Trophoblast cell (in vitro differentiated cells and primary cell): ENCODE data around the gene DDX3X.
"Not testable (repeated sequence)": the region's sequence is repeated elsewhere in the genome, so short reads cannot be mapped to it uniquely, and the experiment has no call there.

Experiments
- DNase-seq, 2 donors: peaks; one replicate each; pipeline ENCODE4 v3.0.0-alpha.2; 2016
- H2AFZ ChIP-seq: 2 replicates; pipeline ENCODE4 v1.6.1; 2013; ENCODE audit warnings: low read length, moderate library complexity, mild to moderate bottlenecking; ENCODE audit not compliant: insufficient read depth, poor library complexity
- H2AK5ac ChIP-seq: 2 replicates; pipeline ENCODE4 v1.6.1; 2013; ENCODE audit warnings: mild to moderate bottlenecking, low read length
- H2BK120ac ChIP-seq: 2 replicates; pipeline ENCODE4 v1.6.1; 2013; ENCODE audit warnings: low read length, mild to moderate bottlenecking, moderate library complexity; ENCODE audit not compliant: insufficient read depth, poor library complexity
- H2BK12ac ChIP-seq: 2 replicates; pipeline ENCODE4 v1.6.1; 2013; ENCODE audit warnings: mild to moderate bottlenecking, low read length, moderate library complexity
- H2BK5ac ChIP-seq: 2 replicates; pipeline ENCODE4 v1.6.1; 2013; ENCODE audit warnings: low read length, low read depth, moderate library complexity, mild to moderate bottlenecking; ENCODE audit not compliant: poor library complexity
- H3K14ac ChIP-seq: 2 replicates; pipeline ENCODE4 v1.6.1; 2013; ENCODE audit warnings: mild to moderate bottlenecking, low read length
- H3K18ac ChIP-seq: 2 replicates; pipeline ENCODE4 v1.6.1; 2013; ENCODE audit warnings: mild to moderate bottlenecking, low read length
- H3K23ac ChIP-seq: 2 replicates; pipeline ENCODE4 v1.6.1; 2013; ENCODE audit warnings: low read length
- H3K27ac ChIP-seq: 2 replicates; pipeline ENCODE4 v1.5.1; 2013; ENCODE audit warnings: low read depth, mild to moderate bottlenecking, inconsistent platforms, low read length, moderate library complexity
- H3K27me3 ChIP-seq: 2 replicates; pipeline ENCODE4 v1.6.1; 2013; ENCODE audit warnings: inconsistent platforms, mild to moderate bottlenecking, low read length, moderate library complexity; ENCODE audit not compliant: insufficient read depth
- H3K36me3 ChIP-seq, 2 experiments: 1 replicate in 1 of 2; 2 replicates in 1 of 2; pipeline ENCODE4 v1.6.1; 2013; ENCODE audit warnings: low read length in 2 of 2, mild to moderate bottlenecking in 2 of 2, moderate library complexity in 1 of 2; ENCODE audit not compliant: insufficient read depth in 2 of 2, control insufficient read depth in 1 of 2
- H3K4ac ChIP-seq: 2 replicates; pipeline ENCODE4 v1.6.1; 2013; ENCODE audit warnings: low read depth, mild to moderate bottlenecking, low read length, moderate library complexity
- H3K4me1 ChIP-seq, 2 experiments: 1 replicate in 1 of 2; 2 replicates in 1 of 2; pipeline ENCODE4 v1.6.1; 2013; ENCODE audit warnings: low read length in 2 of 2, mild to moderate bottlenecking in 2 of 2, moderate library complexity in 1 of 2; ENCODE audit not compliant: insufficient read depth in 2 of 2, control insufficient read depth in 1 of 2
- H3K4me2 ChIP-seq: 2 replicates; pipeline ENCODE4 v1.6.1; 2013; ENCODE audit warnings: inconsistent platforms, mild to moderate bottlenecking, low read length, moderate library complexity
- H3K4me3 ChIP-seq: 2 replicates; pipeline ENCODE4 v1.5.1; 2013; ENCODE audit warnings: mild to moderate bottlenecking, low read depth, low read length, inconsistent platforms
- H3K79me1 ChIP-seq: one replicate; pipeline ENCODE4 v1.6.1; 2013; ENCODE audit warnings: low read length
- H3K79me2 ChIP-seq: 2 replicates; pipeline ENCODE4 v1.6.1; 2013; ENCODE audit warnings: low read length, mild to moderate bottlenecking; ENCODE audit not compliant: control insufficient read depth, insufficient read depth, poor library complexity
- H3K9ac ChIP-seq: 2 replicates; pipeline ENCODE4 v1.6.1; 2013; ENCODE audit warnings: mild to moderate bottlenecking, low read length
- H3K9me3 ChIP-seq: 2 replicates; pipeline ENCODE4 v1.6.1; 2013; ENCODE audit warnings: low read depth, mild to moderate bottlenecking, control low read depth, inconsistent platforms, low read length; ENCODE audit not compliant: insufficient read depth
- H4K12ac ChIP-seq: 2 replicates; pipeline ENCODE4 v1.6.1; 2013; ENCODE audit warnings: low read depth, mild to moderate bottlenecking, low read length, moderate library complexity
- H4K8ac ChIP-seq: 2 replicates; pipeline ENCODE4 v1.6.1; 2013; ENCODE audit warnings: low read depth, mild to moderate bottlenecking, low read length, moderate library complexity
- H4K91ac ChIP-seq: one replicate; pipeline ENCODE4 v1.6.1; 2013; ENCODE audit warnings: low read depth, mild to moderate bottlenecking, low read length, moderate library complexity
- WGBS: extraction: QIAGEN DNeasy Blood & Tissue Kit; methylation state at CpG from one replicate; pipeline ENCODE4 v1.1.7; 2013; ENCODE audit warnings: missing lambda C conversion rate; ENCODE audit not compliant: insufficient read length, insufficient coverage; ENCODE audit errors: extremely low coverage; 5-methylcytosine and 5-hydroxymethylcytosine counted together

Gene DDX3X

GRCh38 chrX:41397768-41398167 lies 63.8 kb downstream of the DDX3X start:
- no peak overlapping the region for H3K27ac ChIP-seq
- H3K4me2 ChIP-seq = no peak overlapping the region
- H3K4me3 ChIP-seq = no peak overlapping the region
- H3K79me2 ChIP-seq = no peaks in the 10 kb centered on the region
- H2BK12ac ChIP-seq = no peak overlapping the region
- H2AK5ac ChIP-seq = no peak overlapping the region
- H4K12ac ChIP-seq = no peak overlapping the region
- no peaks in the 10 kb centered on the region for H3K27me3 ChIP-seq
- no peak overlapping the region for H4K91ac ChIP-seq
- no peak for DNase-seq
- no peaks in the 10 kb centered on the region for H3K79me1 ChIP-seq
- no peak overlapping the region for H4K8ac ChIP-seq
- H3K4me1 ChIP-seq = no peaks in the 10 kb centered on the region
- no peaks in the 10 kb centered on the region for H3K36me3 ChIP-seq
- no peak overlapping the region for H3K9ac ChIP-seq
- H3K4ac ChIP-seq = no peak overlapping the region
- no peaks in the 10 kb centered on the region for H3K9me3 ChIP-seq
- H3K23ac ChIP-seq = no peak overlapping the region
- H3K18ac ChIP-seq = no peak overlapping the region
- no CpG with 5 or more reads among the region's 2 CpGs for WGBS
- no peak overlapping the region for H2BK5ac ChIP-seq
- H2BK120ac ChIP-seq = no peak overlapping the region
- H3K14ac ChIP-seq = no peak overlapping the region
- H2AFZ ChIP-seq = no peak overlapping the region

- H3K4me3 ChIP-seq, H3K9me3 ChIP-seq, H2BK12ac ChIP-seq, H3K4me2 ChIP-seq, H3K4me1 ChIP-seq, H3K14ac ChIP-seq, H3K18ac ChIP-seq, H3K79me1 ChIP-seq, H4K12ac ChIP-seq, H2AFZ ChIP-seq, H4K8ac ChIP-seq, H3K27ac ChIP-seq, H3K36me3 ChIP-seq, H4K91ac ChIP-seq, H2BK120ac ChIP-seq, H3K27me3 ChIP-seq, DNase-seq, H3K9ac ChIP-seq, H3K4ac ChIP-seq, H3K23ac ChIP-seq, H3K79me2 ChIP-seq, H2BK5ac ChIP-seq, H2AK5ac ChIP-seq: not testable (repeated sequence)
- WGBS = no CpG with 5 or more reads among the region's 2 CpGs
Observed at GRCh38 chrX:41402556-41402955, 68.6 kb downstream of the DDX3X start.

- H3K4me3 ChIP-seq = no peak overlapping the region
- no peaks in the 10 kb centered on the region for H3K27me3 ChIP-seq
- WGBS = no CpG with 5 or more reads among the region's 6 CpGs
- H4K12ac ChIP-seq = no peak overlapping the region
- H2AK5ac ChIP-seq = no peak overlapping the region
- H3K4me1 ChIP-seq = no peaks in the 10 kb centered on the region
- no peak overlapping the region for H3K14ac ChIP-seq
- no peaks in the 10 kb centered on the region for H3K9me3 ChIP-seq
- H3K27ac ChIP-seq = no peak overlapping the region
- no peak overlapping the region for H3K23ac ChIP-seq
- H2AFZ ChIP-seq = no peak overlapping the region
- H3K79me1 ChIP-seq = no peaks in the 10 kb centered on the region
- H2BK120ac ChIP-seq = no peak overlapping the region
- no peak overlapping the region for H3K9ac ChIP-seq
- H2BK5ac ChIP-seq = no peak overlapping the region
- H4K8ac ChIP-seq = no peak overlapping the region
- no peaks in the 10 kb centered on the region for H3K79me2 ChIP-seq
- no peak overlapping the region for H3K4me2 ChIP-seq
- no peak for DNase-seq
- no peak overlapping the region for H3K18ac ChIP-seq
- H3K4ac ChIP-seq = no peak overlapping the region
- no peaks in the 10 kb centered on the region for H3K36me3 ChIP-seq
- H2BK12ac ChIP-seq = peak overlapping the region; percentile 22
- H4K91ac ChIP-seq = peak overlapping the region; percentile 47
Observed at GRCh38 chrX:41405551-41405950, 71.6 kb downstream of the DDX3X start.

DNA sequence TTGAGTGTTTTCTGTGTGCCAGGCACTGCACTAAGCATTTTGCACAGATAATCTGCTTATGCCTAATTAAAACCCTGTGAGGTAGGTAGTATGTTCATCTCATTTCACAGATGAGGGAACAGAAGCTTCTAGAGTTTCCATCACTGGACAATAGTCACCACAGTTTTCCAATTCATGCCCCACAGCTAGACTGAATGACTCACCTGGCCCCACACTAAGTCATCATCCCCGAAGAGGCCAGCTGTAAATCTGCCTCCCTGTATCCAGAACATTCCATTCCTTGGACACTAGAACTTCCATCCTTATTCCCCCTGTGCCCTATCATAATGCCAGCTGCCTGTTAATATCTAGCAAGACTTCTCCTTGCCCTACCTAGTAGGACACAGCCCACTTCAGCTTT lies 72.2 kb downstream of the DDX3X start:
- DNase-seq = no peak
- no peak overlapping the region for H4K8ac ChIP-seq
- no peak overlapping the region for H2BK5ac ChIP-seq
- H3K27ac ChIP-seq = no peak overlapping the region
- no peak overlapping the region for H3K4me3 ChIP-seq
- no peaks in the 10 kb centered on the region for H3K79me2 ChIP-seq
- H3K18ac ChIP-seq = no peak overlapping the region
- no peaks in the 10 kb centered on the region for H3K79me1 ChIP-seq
- no peak overlapping the region for H3K14ac ChIP-seq
- WGBS = no CpG with 5 or more reads among the region's 1 CpG
- no peak overlapping the region for H4K91ac ChIP-seq
- H2AK5ac ChIP-seq = no peak overlapping the region
- no peaks in the 10 kb centered on the region for H3K9me3 ChIP-seq
- H2BK12ac ChIP-seq = no peak overlapping the region
- H3K4me1 ChIP-seq = no peaks in the 10 kb centered on the region
- no peak overlapping the region for H3K4ac ChIP-seq
- no peak overlapping the region for H2BK120ac ChIP-seq
- no peak overlapping the region for H3K9ac ChIP-seq
- no peak overlapping the region for H4K12ac ChIP-seq
- no peak overlapping the region for H3K4me2 ChIP-seq
- H2AFZ ChIP-seq = no peak overlapping the region
- no peaks in the 10 kb centered on the region for H3K27me3 ChIP-seq
- no peaks in the 10 kb centered on the region for H3K36me3 ChIP-seq
- no peak overlapping the region for H3K23ac ChIP-seq
